HepG2 (cell line): ENCODE measurements around the gene SASS6. TPM values are rescaled to one million over a fixed set of nuclear protein-coding genes. Genes with fewer than 3 reads are reported as not detected.

Experiments used
- GATAD2A ChIP-seq: IDR thresholded peaks from 2 replicates; pipeline ENCODE4 v1.6.1; 2016
- HCFC1 ChIP-seq: fragments of 150-350 bp; IDR thresholded peaks from 2 replicates; pipeline ENCODE4 v1.6.1; 2014; ENCODE audit warnings: low read depth, low read length
- HOXA7 ChIP-seq: sonication (generic); formaldehyde crosslinking; IDR thresholded peaks from 2 replicates; pipeline ENCODE4 v1.8.1; 2022; ENCODE audit warnings: mild to moderate bottlenecking, missing genetic modification reagents, moderate library complexity
- NR2F2 ChIP-seq: IDR thresholded peaks from 2 replicates; pipeline ENCODE4 v1.6.1; 2012; ENCODE audit warnings: low read depth, inconsistent platforms, borderline replicate concordance
- RFXANK ChIP-seq: IDR thresholded peaks from 2 replicates; pipeline ENCODE4 v1.6.1; 2016
- SOX6 ChIP-seq, 2 experiments: fragments of 450-650 bp in 1 of 2; sonication (generic) in 1 of 2; formaldehyde crosslinking in 1 of 2; IDR thresholded peaks; 2 replicates each; pipeline versions ENCODE4 v1.4.0 to v1.6.1; 2017 to 2020; ENCODE audit warnings: antibody characterized with exemption in 1 of 2, mild to moderate bottlenecking in 1 of 2, missing genetic modification reagents in 1 of 2
- TBX2 ChIP-seq: sonication (generic); formaldehyde crosslinking; IDR thresholded peaks from 2 replicates; pipeline ENCODE4 v1.5.0; 2020; ENCODE audit warnings: missing genetic modification reagents, mild to moderate bottlenecking, borderline replicate concordance
- ZFP36L1 ChIP-seq: sonication (generic); formaldehyde crosslinking; IDR thresholded peaks from 2 replicates; pipeline ENCODE4 v1.8.0; 2022; ENCODE audit warnings: mild to moderate bottlenecking, missing genetic modification reagents, moderate library complexity
- ZNF143 ChIP-seq: sonication (generic); formaldehyde crosslinking; IDR thresholded peaks from 2 replicates; pipeline ENCODE4 v1.4.0; 2020; ENCODE audit warnings: missing genetic modification reagents
- ZNF33A ChIP-seq: sonication (generic); formaldehyde crosslinking; IDR thresholded peaks from 2 replicates; pipeline ENCODE4 v1.5.1; 2020; ENCODE audit warnings: missing genetic modification reagents, mild to moderate bottlenecking, moderate library complexity, borderline replicate concordance
- ZNF446 ChIP-seq: sonication (generic); formaldehyde crosslinking; IDR thresholded peaks from 2 replicates; pipeline ENCODE4 v1.5.0; 2020; ENCODE audit warnings: mild to moderate bottlenecking, missing genetic modification reagents
- ZNF549 ChIP-seq: sonication (generic); formaldehyde crosslinking; IDR thresholded peaks from 2 replicates; pipeline ENCODE4 v1.5.0; 2020; ENCODE audit warnings: missing genetic modification reagents
- ZNF672 ChIP-seq: sonication (generic); formaldehyde crosslinking; IDR thresholded peaks from 2 replicates; pipeline ENCODE4 v1.8.1; 2022; ENCODE audit warnings: missing genetic modification reagents
- ZNF772 ChIP-seq: sonication (generic); formaldehyde crosslinking; IDR thresholded peaks from 2 replicates; pipeline ENCODE4 v1.5.0; 2020; ENCODE audit warnings: mild to moderate bottlenecking, missing genetic modification reagents
- polyA plus RNA-seq, 8 experiments: library from polyadenylated mRNA; depleted of rRNA in 3 of 8; stranded (reverse) in 7 of 8; unstranded in 1 of 8; fragments of >200 nt; fragmentation: Illumina TruSeq in 4 of 8; extraction: Trizol in 4 of 8; gene quantifications; 2 replicates each; pipeline versions ENCODE4 v1.2.1 to v1.2.3, GENCODE V29; 2011 to 2016; ENCODE audit warnings: low read depth in 4 of 8, missing spikeins in 1 of 8, mixed read lengths in 1 of 8; ENCODE audit not compliant: insufficient read depth in 1 of 8
- total RNA-seq, 5 experiments: library from RNA; depleted of rRNA; stranded (reverse); fragments of >200 nt; fragmentation: Illumina TruSeq; extraction: Trizol; gene quantifications; 2 replicates each; pipeline ENCODE4 v1.2.3, GENCODE V29; 2016; ENCODE audit warnings: low read depth in 1 of 5
- TF ChIP-seq, protein P1 (sequence below): IDR thresholded peaks from 2 replicates; pipeline ENCODE4 v1.4.0; 2020; ENCODE audit warnings: mild to moderate bottlenecking, missing genetic modification reagents
- TF ChIP-seq, protein P2 (sequence below): IDR thresholded peaks from 2 replicates; pipeline ENCODE4 v1.6.1; 2012; ENCODE audit warnings: inconsistent platforms
- TF ChIP-seq, protein P3 (sequence below): sonication (generic); formaldehyde crosslinking; IDR thresholded peaks from 2 replicates; pipeline ENCODE4 v1.4.0; 2020; ENCODE audit warnings: missing genetic modification reagents
- TF ChIP-seq, protein P4 (sequence below): IDR thresholded peaks from 2 replicates; pipeline ENCODE4 v1.6.1; 2016; ENCODE audit warnings: missing biosample characterization, missing genetic modification reagents, low read depth
- TF ChIP-seq, protein P5 (sequence below): sonication (generic); formaldehyde crosslinking; IDR thresholded peaks from 2 replicates; pipeline ENCODE4 v1.4.0; 2020; ENCODE audit warnings: missing genetic modification reagents

SASS6 gene
- total and polyA plus RNA-seq, 2 of the 13 experiments (the other 11 are each of a cell fraction or from before 2014, with no cell fraction given): 2.3 to 10.7 TPM

DNA sequence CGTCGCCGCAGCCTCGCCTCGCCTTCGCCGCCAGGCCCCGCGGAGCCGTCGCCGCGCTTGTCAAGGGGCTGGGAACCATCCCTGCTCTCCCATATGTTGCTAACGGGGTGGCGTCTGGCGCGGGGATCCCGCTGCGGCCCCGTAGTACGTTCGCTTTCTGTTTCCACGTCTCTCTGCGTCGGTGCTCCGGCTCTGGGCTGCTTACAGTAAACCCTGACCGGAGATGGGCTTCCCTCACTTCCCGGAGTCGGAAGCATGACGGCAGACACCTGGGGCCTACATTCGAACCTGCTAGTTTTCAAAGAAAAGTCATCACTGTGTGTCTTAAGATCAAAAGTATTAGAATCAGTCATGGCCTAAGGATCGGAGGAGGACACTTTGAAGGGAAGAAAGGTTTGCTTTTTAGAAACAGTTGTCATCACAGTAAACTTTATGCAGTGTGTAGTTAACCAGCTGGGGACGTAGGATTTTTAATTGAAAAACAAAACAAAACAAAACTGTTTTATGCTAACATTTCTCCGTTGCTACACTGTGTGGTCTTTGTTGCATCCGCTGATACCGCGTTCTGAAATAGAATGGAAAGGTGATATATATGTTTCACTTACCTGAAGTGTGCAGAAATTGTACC is 94.0 kb downstream of the SASS6 start (continued):
- TF ChIP-seq, protein P1, sequence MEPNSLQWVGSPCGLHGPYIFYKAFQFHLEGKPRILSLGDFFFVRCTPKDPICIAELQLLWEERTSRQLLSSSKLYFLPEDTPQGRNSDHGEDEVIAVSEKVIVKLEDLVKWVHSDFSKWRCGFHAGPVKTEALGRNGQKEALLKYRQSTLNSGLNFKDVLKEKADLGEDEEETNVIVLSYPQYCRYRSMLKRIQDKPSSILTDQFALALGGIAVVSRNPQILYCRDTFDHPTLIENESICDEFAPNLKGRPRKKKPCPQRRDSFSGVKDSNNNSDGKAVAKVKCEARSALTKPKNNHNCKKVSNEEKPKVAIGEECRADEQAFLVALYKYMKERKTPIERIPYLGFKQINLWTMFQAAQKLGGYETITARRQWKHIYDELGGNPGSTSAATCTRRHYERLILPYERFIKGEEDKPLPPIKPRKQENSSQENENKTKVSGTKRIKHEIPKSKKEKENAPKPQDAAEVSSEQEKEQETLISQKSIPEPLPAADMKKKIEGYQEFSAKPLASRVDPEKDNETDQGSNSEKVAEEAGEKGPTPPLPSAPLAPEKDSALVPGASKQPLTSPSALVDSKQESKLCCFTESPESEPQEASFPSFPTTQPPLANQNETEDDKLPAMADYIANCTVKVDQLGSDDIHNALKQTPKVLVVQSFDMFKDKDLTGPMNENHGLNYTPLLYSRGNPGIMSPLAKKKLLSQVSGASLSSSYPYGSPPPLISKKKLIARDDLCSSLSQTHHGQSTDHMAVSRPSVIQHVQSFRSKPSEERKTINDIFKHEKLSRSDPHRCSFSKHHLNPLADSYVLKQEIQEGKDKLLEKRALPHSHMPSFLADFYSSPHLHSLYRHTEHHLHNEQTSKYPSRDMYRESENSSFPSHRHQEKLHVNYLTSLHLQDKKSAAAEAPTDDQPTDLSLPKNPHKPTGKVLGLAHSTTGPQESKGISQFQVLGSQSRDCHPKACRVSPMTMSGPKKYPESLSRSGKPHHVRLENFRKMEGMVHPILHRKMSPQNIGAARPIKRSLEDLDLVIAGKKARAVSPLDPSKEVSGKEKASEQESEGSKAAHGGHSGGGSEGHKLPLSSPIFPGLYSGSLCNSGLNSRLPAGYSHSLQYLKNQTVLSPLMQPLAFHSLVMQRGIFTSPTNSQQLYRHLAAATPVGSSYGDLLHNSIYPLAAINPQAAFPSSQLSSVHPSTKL: no peak
- TF ChIP-seq ZNF446 (CRISPR knock-in tag) (peak; percentile 6; the same call in 1 of the 2 replicates), ZNF33A (CRISPR knock-in tag) (no peak), ZNF772 (CRISPR knock-in tag) (no peak), NR2F2 (no peak), HCFC1 (no peak), ZNF143 (no peak), HOXA7 (no peak), ZFP36L1 (no peak), TBX2 (CRISPR knock-in tag) (no peak), ZNF672 (CRISPR knock-in tag) (no peak), SOX6 (IDR thresholded peaks at IDR 0.05) (no peak), SOX6 (CRISPR knock-in tag; IDR thresholded peaks at IDR 0.05) (no peak), ZNF549 (CRISPR knock-in tag) (no peak), GATAD2A (CRISPR knock-in tag) (0 out of 2 replicates have a peak, but pooled peaks have one; percentile 13), RFXANK (CRISPR knock-in tag) (no peak)
- TF ChIP-seq, protein P2, sequence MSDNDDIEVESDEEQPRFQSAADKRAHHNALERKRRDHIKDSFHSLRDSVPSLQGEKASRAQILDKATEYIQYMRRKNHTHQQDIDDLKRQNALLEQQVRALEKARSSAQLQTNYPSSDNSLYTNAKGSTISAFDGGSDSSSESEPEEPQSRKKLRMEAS: peak; percentile 30; the same call in 1 of the 2 replicates
- TF ChIP-seq, protein P3, sequence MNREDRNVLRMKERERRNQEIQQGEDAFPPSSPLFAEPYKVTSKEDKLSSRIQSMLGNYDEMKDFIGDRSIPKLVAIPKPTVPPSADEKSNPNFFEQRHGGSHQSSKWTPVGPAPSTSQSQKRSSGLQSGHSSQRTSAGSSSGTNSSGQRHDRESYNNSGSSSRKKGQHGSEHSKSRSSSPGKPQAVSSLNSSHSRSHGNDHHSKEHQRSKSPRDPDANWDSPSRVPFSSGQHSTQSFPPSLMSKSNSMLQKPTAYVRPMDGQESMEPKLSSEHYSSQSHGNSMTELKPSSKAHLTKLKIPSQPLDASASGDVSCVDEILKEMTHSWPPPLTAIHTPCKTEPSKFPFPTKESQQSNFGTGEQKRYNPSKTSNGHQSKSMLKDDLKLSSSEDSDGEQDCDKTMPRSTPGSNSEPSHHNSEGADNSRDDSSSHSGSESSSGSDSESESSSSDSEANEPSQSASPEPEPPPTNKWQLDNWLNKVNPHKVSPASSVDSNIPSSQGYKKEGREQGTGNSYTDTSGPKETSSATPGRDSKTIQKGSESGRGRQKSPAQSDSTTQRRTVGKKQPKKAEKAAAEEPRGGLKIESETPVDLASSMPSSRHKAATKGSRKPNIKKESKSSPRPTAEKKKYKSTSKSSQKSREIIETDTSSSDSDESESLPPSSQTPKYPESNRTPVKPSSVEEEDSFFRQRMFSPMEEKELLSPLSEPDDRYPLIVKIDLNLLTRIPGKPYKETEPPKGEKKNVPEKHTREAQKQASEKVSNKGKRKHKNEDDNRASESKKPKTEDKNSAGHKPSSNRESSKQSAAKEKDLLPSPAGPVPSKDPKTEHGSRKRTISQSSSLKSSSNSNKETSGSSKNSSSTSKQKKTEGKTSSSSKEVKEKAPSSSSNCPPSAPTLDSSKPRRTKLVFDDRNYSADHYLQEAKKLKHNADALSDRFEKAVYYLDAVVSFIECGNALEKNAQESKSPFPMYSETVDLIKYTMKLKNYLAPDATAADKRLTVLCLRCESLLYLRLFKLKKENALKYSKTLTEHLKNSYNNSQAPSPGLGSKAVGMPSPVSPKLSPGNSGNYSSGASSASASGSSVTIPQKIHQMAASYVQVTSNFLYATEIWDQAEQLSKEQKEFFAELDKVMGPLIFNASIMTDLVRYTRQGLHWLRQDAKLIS (CRISPR knock-in tag): no peak
- TF ChIP-seq, protein P4, sequence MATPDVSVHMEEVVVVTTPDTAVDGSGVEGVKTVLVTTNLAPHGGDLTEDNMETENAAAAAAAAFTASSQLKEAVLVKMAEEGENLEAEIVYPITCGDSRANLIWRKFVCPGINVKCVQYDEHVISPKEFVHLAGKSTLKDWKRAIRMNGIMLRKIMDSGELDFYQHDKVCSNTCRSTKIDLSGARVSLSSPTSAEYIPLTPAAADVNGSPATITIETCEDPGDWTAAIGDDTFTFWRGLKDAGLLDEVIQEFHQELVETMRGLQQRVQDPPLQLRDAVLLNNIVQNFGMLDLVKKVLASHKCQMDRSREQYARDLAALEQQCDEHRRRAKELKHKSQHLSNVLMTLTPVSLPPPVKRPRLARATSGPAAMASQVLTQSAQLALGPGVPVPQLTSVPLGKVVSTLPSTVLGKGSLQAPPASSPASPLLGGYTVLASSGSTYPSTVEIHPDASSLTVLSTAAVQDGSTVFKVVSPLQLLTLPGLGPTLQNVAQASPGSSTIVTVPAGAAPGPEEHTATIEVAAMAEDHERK (CRISPR knock-in tag): no peak
- TF ChIP-seq, protein P5, sequence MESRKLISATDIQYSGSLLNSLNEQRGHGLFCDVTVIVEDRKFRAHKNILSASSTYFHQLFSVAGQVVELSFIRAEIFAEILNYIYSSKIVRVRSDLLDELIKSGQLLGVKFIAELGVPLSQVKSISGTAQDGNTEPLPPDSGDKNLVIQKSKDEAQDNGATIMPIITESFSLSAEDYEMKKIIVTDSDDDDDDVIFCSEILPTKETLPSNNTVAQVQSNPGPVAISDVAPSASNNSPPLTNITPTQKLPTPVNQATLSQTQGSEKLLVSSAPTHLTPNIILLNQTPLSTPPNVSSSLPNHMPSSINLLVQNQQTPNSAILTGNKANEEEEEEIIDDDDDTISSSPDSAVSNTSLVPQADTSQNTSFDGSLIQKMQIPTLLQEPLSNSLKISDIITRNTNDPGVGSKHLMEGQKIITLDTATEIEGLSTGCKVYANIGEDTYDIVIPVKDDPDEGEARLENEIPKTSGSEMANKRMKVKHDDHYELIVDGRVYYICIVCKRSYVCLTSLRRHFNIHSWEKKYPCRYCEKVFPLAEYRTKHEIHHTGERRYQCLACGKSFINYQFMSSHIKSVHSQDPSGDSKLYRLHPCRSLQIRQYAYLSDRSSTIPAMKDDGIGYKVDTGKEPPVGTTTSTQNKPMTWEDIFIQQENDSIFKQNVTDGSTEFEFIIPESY (CRISPR knock-in tag): no peak
